Hepatocyte (in vitro differentiated cells): ENCODE results near the gene TP53I13. TPM values are rescaled to one million over a fixed set of nuclear protein-coding genes. Genes with fewer than 3 reads are reported as not detected.

Experiments used
- DNase-seq: peaks from one replicate; pipeline ENCODE4 v3.0.0-alpha.2; 2016; ENCODE audit warnings: low spot score
- H2AFZ ChIP-seq: fragments of 200-600 bp; sonication (generic); 2 replicates; pipeline ENCODE4 v1.6.0; 2016; ENCODE audit warnings: antibody characterized with exemption, mild to moderate bottlenecking
- H3K27ac ChIP-seq: fragments of 200-600 bp; sonication (generic); 2 replicates; pipeline ENCODE4 v1.5.1; 2016; ENCODE audit warnings: mild to moderate bottlenecking
- H3K27me3 ChIP-seq: fragments of 200-600 bp; sonication (generic); 2 replicates; pipeline ENCODE4 v1.6.1; 2016
- H3K36me3 ChIP-seq: fragments of 200-600 bp; sonication (generic); replicated peaks from 2 replicates; pipeline ENCODE4 v1.5.1; 2016; ENCODE audit warnings: low read depth; ENCODE audit not compliant: insufficient read depth
- H3K4me1 ChIP-seq: fragments of 200-600 bp; sonication (generic); 2 replicates; pipeline ENCODE4 v1.5.1; 2016; ENCODE audit warnings: mild to moderate bottlenecking, moderate library complexity; ENCODE audit not compliant: insufficient read depth
- H3K4me2 ChIP-seq: fragments of 200-600 bp; sonication (generic); 2 replicates; pipeline ENCODE4 v1.6.0; 2016
- H3K4me3 ChIP-seq: fragments of 200-600 bp; sonication (generic); 2 replicates; pipeline ENCODE4 v1.5.1; 2016; ENCODE audit warnings: mild to moderate bottlenecking
- H3K79me2 ChIP-seq: fragments of 200-600 bp; sonication (generic); 2 replicates; pipeline ENCODE4 v1.6.0; 2017; ENCODE audit warnings: mild to moderate bottlenecking
- H3K9me2 ChIP-seq: fragments of 200-600 bp; sonication (generic); replicated peaks from 2 replicates; pipeline ENCODE4 v1.6.0; 2017; ENCODE audit warnings: mild to moderate bottlenecking; ENCODE audit not compliant: insufficient read depth
- H3K9me3 ChIP-seq: fragments of 200-600 bp; sonication (generic); 2 replicates; pipeline ENCODE4 v1.5.1; 2016; ENCODE audit warnings: low read depth, mild to moderate bottlenecking
- H4K20me1 ChIP-seq: fragments of 200-600 bp; sonication (generic); 2 replicates; pipeline ENCODE4 v1.6.0; 2016; ENCODE audit warnings: mild to moderate bottlenecking; ENCODE audit not compliant: insufficient read depth, poor library complexity, severe bottlenecking
- EZH2 ChIP-seq: fragments of 200-600 bp; sonication (generic); IDR thresholded peaks from 2 replicates; pipeline ENCODE4 v1.6.1; 2016; ENCODE audit warnings: antibody characterized with exemption, mild to moderate bottlenecking, borderline replicate concordance
- EZH2phosphoT487 ChIP-seq: fragments of 200-600 bp; sonication (generic); IDR thresholded peaks from one replicate; pipeline ENCODE4 v1.6.1; 2018; ENCODE audit warnings: antibody characterized with exemption, mild to moderate bottlenecking, low read depth, moderate library complexity; ENCODE audit not compliant: unreplicated experiment, severe bottlenecking
- WGBS: methylation state at CpG from one replicate; pipeline ENCODE4 v1.1.6; 2016; ENCODE audit warnings: low lambda C conversion rate; ENCODE audit errors: missing lambda C conversion rate; 5-methylcytosine and 5-hydroxymethylcytosine counted together
- polyA plus RNA-seq: library from polyadenylated mRNA; unstranded; fragments of >200 nt; fragmentation: Nextera tagmentation; extraction: Ambion mirVana; gene quantifications from 2 replicates; pipeline ENCODE4 v1.2.1, GENCODE V29; 2016
- total RNA-seq: library from RNA; depleted of rRNA; stranded (reverse); fragments of >200 nt; gene quantifications from 2 replicates; pipeline ENCODE4 v1.2.3, GENCODE V29; 2014
- TF ChIP-seq, protein P1 (sequence below): fragments of 200-600 bp; sonication (generic); IDR thresholded peaks from 2 replicates; pipeline ENCODE4 v1.5.1; 2016; ENCODE audit warnings: antibody characterized with exemption, mild to moderate bottlenecking; ENCODE audit not compliant: poor library complexity

The TP53I13 gene
- total and polyA plus RNA-seq, 2 experiments from 2014 or later = 43.4 to 92.9 TPM

DNA sequence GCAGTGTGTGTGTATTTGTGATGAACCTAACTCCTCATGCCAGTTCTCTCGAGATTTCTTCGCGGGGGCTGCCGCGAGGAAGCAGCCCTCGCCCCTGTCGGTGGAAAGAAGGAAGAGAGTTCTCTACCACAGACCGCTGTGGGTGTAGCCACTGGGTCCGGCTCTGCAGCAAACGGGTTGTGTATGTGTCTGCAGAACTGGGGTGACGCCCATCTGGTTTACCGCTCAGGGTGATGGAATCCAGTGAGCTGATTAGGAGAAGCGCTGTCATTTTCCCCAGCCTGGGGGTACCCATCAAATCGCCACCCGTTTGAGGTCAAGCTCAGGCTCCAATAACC, 46.5 kb downstream of the TP53I13 start:
- Histone ChIP-seq H3K79me2 (no peaks in the 10 kb centered on the region), H3K4me2 (peak overlapping the region; percentile 93), H3K4me1 (peaks cover 26% of the 10 kb centered on the region), H3K27ac (no peak overlapping the region), H3K9me3 (no peaks in the 10 kb centered on the region), H3K4me3 (no peak overlapping the region), H2AFZ (no peak overlapping the region), H4K20me1 (no peaks in the 10 kb centered on the region), H3K27me3 (peaks cover 63% of the 10 kb centered on the region), H3K36me3 (no peaks in the 10 kb centered on the region), H3K9me2 (no peaks in the 10 kb centered on the region)
- DNase-seq = no peak
- 52% methylated on average over 15 of the region's 15 CpGs for WGBS
- TF ChIP-seq EZH2phosphoT487 (no peak), EZH2 (no peak)
- TF ChIP-seq, protein P1, sequence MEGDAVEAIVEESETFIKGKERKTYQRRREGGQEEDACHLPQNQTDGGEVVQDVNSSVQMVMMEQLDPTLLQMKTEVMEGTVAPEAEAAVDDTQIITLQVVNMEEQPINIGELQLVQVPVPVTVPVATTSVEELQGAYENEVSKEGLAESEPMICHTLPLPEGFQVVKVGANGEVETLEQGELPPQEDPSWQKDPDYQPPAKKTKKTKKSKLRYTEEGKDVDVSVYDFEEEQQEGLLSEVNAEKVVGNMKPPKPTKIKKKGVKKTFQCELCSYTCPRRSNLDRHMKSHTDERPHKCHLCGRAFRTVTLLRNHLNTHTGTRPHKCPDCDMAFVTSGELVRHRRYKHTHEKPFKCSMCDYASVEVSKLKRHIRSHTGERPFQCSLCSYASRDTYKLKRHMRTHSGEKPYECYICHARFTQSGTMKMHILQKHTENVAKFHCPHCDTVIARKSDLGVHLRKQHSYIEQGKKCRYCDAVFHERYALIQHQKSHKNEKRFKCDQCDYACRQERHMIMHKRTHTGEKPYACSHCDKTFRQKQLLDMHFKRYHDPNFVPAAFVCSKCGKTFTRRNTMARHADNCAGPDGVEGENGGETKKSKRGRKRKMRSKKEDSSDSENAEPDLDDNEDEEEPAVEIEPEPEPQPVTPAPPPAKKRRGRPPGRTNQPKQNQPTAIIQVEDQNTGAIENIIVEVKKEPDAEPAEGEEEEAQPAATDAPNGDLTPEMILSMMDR = no peak

DNA sequence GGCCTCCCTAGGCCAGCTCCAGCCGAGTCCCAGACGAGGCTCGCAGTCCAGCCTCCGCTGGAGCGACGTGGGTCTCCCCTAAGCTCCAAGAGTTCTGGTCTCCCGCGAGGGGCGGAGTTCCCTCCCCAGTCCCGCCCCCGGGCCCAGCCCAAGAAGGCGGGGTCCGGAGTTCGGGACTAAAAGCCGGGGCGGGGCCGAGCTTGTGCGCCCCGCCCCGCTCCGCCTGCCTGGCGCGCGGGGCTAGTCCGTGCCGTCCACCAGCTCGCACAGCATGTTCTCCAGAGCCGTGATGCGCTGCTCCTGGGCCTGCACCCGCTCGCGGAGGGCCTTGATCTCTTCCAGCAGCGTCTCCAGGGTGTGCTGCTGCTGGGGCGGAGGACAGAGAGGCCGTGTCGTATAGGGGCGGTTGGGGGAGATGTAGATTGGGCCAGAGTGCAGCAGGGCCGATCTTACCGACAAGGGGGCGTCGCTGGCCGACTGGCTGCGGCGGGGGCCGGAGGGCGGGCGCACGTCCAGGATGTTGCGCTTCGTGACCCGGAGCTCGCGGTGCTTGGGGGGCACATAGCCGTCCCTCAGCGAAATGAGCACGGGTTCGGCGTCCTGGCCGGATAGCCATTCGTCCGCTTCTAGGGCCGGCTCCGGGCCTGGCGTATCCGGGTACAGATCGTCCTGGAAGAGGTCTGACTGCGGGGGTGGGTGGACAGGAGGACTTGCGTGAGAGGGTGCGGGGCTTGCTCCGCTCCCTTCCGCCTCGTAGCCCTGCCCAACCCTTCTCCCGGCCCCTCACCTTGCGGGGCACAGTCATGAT, 47.2 kb downstream of the TP53I13 start:
- peak overlapping the region; percentile 43 for H3K4me3 ChIP-seq
- peaks cover 68% of the 10 kb centered on the region for H3K27me3 ChIP-seq
- peak overlapping the region; percentile 93 for H3K4me2 ChIP-seq
- H3K36me3 ChIP-seq = no peaks in the 10 kb centered on the region
- no peak overlapping the region for H3K27ac ChIP-seq
- H3K79me2 ChIP-seq = no peaks in the 10 kb centered on the region
- H3K9me3 ChIP-seq = no peaks in the 10 kb centered on the region
- H3K9me2 ChIP-seq = no peaks in the 10 kb centered on the region
- peaks cover 26% of the 10 kb centered on the region for H3K4me1 ChIP-seq
- H2AFZ ChIP-seq = peak overlapping the region; percentile 85
- DNase-seq = peak; percentile 94
- TF ChIP-seq EZH2phosphoT487 (no peak), EZH2 (peak; percentile 53)
- no peaks in the 10 kb centered on the region for H4K20me1 ChIP-seq
- WGBS = 6% methylated on average over 52 of the region's 74 CpGs

DNA sequence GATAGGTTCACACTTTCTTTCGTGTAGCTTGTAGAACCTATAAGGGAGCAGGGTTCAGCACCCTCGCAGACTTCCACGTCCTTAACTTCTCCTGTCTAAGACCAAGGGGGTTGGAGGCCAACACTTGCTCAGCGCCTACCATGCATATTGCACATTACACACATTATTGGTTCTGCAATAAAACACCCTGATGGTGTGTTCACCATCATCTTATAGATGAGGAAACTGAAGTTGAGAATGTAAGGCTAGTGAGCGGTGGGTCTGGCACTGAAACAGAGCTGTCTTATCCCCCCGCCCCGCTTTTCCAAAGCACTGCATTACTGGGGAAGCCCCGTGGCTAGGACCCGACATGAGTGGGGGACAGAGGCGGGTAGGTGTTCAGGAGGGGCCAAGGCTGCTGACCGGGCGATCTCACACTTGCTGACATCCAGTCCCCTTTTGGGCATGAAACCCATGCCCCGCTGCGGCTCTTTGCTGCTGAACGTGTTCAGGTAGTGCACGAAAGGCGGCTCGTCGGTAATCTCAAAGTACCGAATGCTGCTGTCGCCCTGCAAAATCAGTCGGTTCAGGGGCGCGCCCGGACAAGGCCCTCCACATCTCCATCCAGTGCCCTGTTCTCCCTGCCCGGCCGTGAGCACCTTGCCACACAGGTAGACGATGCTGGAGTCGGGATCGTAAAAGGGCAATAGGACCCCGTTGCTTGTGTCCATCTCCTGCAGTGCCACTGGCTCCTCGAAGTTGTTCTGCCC, 48.0 kb downstream of the TP53I13 start:
- no peaks in the 10 kb centered on the region for H4K20me1 ChIP-seq
- TF ChIP-seq EZH2phosphoT487 (no peak), EZH2 (no peak)
- TF ChIP-seq, protein P1 = no peak
- H3K36me3 ChIP-seq = no peaks in the 10 kb centered on the region
- H2AFZ ChIP-seq = no peak overlapping the region
- H3K9me3 ChIP-seq = no peaks in the 10 kb centered on the region
- H3K4me3 ChIP-seq = no peak overlapping the region
- H3K27ac ChIP-seq = no peak overlapping the region
- no peak for DNase-seq
- 63% methylated on average over 25 of the region's 32 CpGs for WGBS
- H3K4me2 ChIP-seq = peak overlapping the region; percentile 93
- no peaks in the 10 kb centered on the region for H3K9me2 ChIP-seq
- H3K27me3 ChIP-seq = peaks cover 70% of the 10 kb centered on the region
- H3K79me2 ChIP-seq = no peaks in the 10 kb centered on the region
- peaks cover 26% of the 10 kb centered on the region for H3K4me1 ChIP-seq

DNA sequence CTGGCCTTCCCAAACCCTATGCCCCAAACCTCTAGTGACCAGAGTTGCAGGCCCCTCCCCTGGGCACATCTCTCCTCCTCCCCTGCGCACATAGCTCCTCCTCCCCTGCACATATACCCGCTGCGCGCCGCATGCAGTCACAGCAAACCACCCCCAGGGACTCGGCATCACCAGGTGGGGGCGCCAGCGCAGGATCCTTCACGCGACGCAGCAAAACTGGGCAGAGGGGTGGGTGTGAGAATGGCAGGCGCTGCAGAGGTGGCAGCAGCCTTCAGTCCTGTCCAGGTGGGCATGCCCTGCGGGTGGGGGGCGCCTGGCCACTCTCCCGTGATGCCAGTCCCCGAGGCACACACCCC, 48.6 kb downstream of the TP53I13 start:
- no peaks in the 10 kb centered on the region for H3K9me2 ChIP-seq
- peaks cover 27% of the 10 kb centered on the region for H3K4me1 ChIP-seq
- H3K36me3 ChIP-seq = no peaks in the 10 kb centered on the region
- no peak overlapping the region for H3K4me3 ChIP-seq
- WGBS = 16% methylated on average over 14 of the region's 16 CpGs
- H2AFZ ChIP-seq = no peak overlapping the region
- peak overlapping the region; percentile 81 for H3K4me2 ChIP-seq
- H3K9me3 ChIP-seq = no peaks in the 10 kb centered on the region
- TF ChIP-seq, protein P1 = peak; percentile 53
- TF ChIP-seq EZH2phosphoT487 (no peak), EZH2 (no peak)
- H3K79me2 ChIP-seq = no peaks in the 10 kb centered on the region
- no peak overlapping the region for H3K27ac ChIP-seq
- DNase-seq = peak; percentile 68
- H4K20me1 ChIP-seq = no peaks in the 10 kb centered on the region
- peaks cover 76% of the 10 kb centered on the region for H3K27me3 ChIP-seq
